Measurements from ENCODE around the gene LRRC4.

GRCh38 chr7:128053023-128053422 is 21.8 kb upstream of the LRRC4 start:
- TF ChIP-seq CTCF (IDR thresholded peaks at IDR 0.05) = no peak
- TF ChIP-seq POLR2A (IDR thresholded peaks at IDR 0.05) = no peak

All from lower leg skin (tissue), 3 donors.